Left ventricle myocardium inferior (tissue), 1 donor: ENCODE data around the gene RETNLB. TPM values are rescaled to one million over a fixed set of nuclear protein-coding genes. Genes with fewer than 3 reads are reported as not detected.

Source experiments
- DNase-seq: peaks from one replicate; pipeline ENCODE4 v3.0.0-alpha.2; 2020
- H3K27ac ChIP-seq: fragments of 200-600 bp; replicated peaks from 2 replicates; pipeline ENCODE4 v1.8.0; 2021
- H3K27me3 ChIP-seq: fragments of 200-600 bp; 2 replicates; pipeline ENCODE4 v1.8.0; 2021; ENCODE audit warnings: low read depth
- H3K36me3 ChIP-seq: fragments of 200-600 bp; 2 replicates; pipeline ENCODE4 v1.8.0; 2021
- H3K4me1 ChIP-seq: fragments of 200-600 bp; 2 replicates; pipeline ENCODE4 v1.8.0; 2021
- H3K4me3 ChIP-seq: fragments of 200-600 bp; 2 replicates; pipeline ENCODE4 v1.8.0; 2021; ENCODE audit warnings: mild to moderate bottlenecking, moderate library complexity
- H3K9me3 ChIP-seq: fragments of 200-600 bp; replicated peaks from 2 replicates; pipeline ENCODE4 v1.8.0; 2021
- CTCF ChIP-seq: fragments of 200-600 bp; IDR thresholded peaks from 2 replicates; pipeline ENCODE4 v1.8.0; 2021; ENCODE audit warnings: antibody characterized with exemption, mild to moderate bottlenecking, borderline replicate concordance
- intact Hi-C: fragments of 100-400 bp; cut with micrococcal nuclease; formaldehyde crosslinking; loops from one replicate; pipeline ENCODE4 v1.11.0; 2022
- long read RNA-seq: library from polyadenylated mRNA; unstranded; transcript quantifications from one replicate; pipeline ENCODE4 v2.0.0, GENCODE V29; 2021
- total RNA-seq: library from RNA; stranded (reverse); fragmentation: NEBNext Ultra II Directional; extraction: Animal tissue kit (Norgen Biotek cat#: 25700); gene quantifications from one replicate; pipeline ENCODE4 v1.2.1, GENCODE V29; 2021
- donor health status: DM: no; HTN: yes; CAD: no; lungs with severe emphysema.

Gene RETNLB
- total RNA-seq: not detected
- long read RNA-seq: 0 reads

DNA sequence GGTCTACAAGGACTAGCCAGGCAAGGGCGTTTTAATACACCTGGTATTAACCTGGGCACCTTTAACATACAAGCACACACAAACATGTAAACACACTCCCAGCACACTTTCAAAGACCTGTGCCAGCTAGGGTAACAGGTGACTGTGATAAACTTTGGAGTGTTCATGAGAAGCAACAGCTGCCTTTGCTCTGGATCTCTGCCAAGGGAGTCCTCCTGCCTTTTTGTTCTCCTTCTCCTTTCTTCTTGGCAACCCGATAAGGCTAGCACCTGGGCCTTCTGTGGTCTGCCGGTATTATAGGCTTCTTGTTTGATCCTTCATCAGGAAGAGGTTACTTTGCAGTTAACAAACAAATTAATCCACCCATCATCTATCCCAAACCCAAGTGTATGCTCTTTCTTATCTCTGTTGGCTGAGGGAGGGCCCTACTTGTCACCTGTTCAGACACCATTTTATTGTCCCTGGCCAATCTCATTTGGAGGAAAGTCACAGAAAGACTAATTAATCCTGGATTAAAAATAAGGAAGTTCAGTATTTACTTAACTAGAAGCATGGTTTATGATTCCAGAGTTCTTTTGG lies at the start of gene RETNLB:
Gene RETNLB (minus strand): TSS at position 7 of the 579 bp plus-strand sequence. CDS start 225 bp downstream, outside the sequence.
- TF ChIP-seq CTCF: no peak
- Histone ChIP-seq H3K36me3 (no peaks in the 10 kb centered on the region), H3K9me3 (no peaks in the 10 kb centered on the region), H3K27ac (no peak within 1 kb of the TSS), H3K4me1 (no peaks in the 10 kb centered on the region), H3K27me3 (no peaks in the 10 kb centered on the region), H3K4me3 (no peak within 1 kb of the TSS)
- DNase-seq: no peak
- intact Hi-C loops: no loop called here

DNA sequence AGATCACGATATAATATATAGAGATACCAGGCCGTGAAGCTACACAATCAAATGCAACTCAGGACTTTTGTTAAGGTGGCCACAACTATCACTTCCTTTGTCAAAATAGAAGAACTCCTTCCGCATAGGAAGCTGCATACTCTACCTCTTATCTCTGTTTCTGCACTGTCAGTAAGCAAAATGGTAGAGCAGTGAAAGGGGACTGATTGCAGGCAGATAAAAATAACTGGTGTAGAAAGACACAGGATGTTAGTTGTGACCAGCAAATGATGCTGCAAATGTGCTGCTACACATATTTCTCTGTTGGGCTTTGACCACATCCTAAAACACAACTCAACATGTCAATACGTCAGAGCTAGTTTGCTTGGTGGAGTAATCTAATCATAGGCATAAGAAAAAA lies 49.1 kb upstream of the RETNLB start:
- Histone ChIP-seq H3K4me3 (no peak overlapping the region), H3K9me3 (no peaks in the 10 kb centered on the region), H3K27me3 (no peaks in the 10 kb centered on the region), H3K4me1 (no peaks in the 10 kb centered on the region), H3K36me3 (no peaks in the 10 kb centered on the region), H3K27ac (no peak overlapping the region)
- DNase-seq: no peak
- intact Hi-C loops: no loop called here
- TF ChIP-seq CTCF: no peak

DNA sequence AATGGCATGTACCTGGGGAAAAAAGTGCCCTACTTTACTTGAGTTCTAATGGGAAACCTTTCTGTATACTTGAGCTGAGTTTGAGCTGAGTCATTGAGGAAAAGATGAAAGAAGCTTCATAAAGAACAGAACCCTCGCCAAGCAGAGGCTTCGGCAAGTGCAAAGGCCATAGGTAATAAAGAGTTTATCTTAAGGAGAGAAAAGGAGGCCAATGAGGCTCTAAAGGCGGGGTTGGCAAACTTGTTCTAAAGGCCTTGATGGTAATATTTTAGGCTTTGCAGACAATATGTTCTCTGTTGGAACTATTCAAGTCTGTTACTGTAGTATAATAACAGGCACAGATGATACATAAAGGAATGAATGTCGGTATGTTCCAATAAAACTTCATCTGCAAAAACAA lies 47.8 kb upstream of the RETNLB start:
- H3K36me3 ChIP-seq: no peaks in the 10 kb centered on the region
- no peak for TF ChIP-seq CTCF
- H3K9me3 ChIP-seq: no peaks in the 10 kb centered on the region
- no peak overlapping the region for H3K4me3 ChIP-seq
- intact Hi-C loops: no loop called here
- no peak overlapping the region for H3K27ac ChIP-seq
- DNase-seq: no peak
- H3K27me3 ChIP-seq: no peaks in the 10 kb centered on the region
- no peaks in the 10 kb centered on the region for H3K4me1 ChIP-seq

DNA sequence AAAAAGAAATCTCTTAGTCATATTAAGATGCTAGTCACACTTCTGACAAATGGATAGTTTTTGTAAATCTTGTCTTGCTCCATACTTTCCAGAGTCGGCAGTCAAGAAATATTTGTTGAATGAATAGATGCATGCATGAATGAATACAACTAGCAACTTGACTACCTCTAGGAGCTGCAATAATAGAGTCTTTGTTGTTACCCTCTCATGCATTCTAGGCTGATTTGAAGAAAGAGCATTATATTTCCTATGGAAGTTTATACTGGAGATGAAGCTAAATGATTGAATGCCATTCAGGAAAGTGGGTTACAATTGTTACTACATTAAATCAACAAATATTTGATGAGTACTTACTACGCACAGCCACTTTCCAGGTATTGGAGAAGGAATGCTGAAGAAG lies 47.2 kb upstream of the RETNLB start:
- no peak overlapping the region for H3K4me3 ChIP-seq
- H3K36me3 ChIP-seq: no peaks in the 10 kb centered on the region
- H3K9me3 ChIP-seq: no peaks in the 10 kb centered on the region
- H3K27ac ChIP-seq: no peak overlapping the region
- H3K4me1 ChIP-seq: no peaks in the 10 kb centered on the region
- H3K27me3 ChIP-seq: no peaks in the 10 kb centered on the region
- intact Hi-C loops: no loop called here
- no peak for DNase-seq
- no peak for TF ChIP-seq CTCF

GRCh38 chr3:108791473-108791872 lies 34.3 kb upstream of the RETNLB start:
- H3K4me1 ChIP-seq: no peaks in the 10 kb centered on the region
- no peaks in the 10 kb centered on the region for H3K36me3 ChIP-seq
- TF ChIP-seq CTCF: no peak
- intact Hi-C loops: no loop called here
- H3K27ac ChIP-seq: no peak overlapping the region
- no peak overlapping the region for H3K4me3 ChIP-seq
- DNase-seq: no peak
- no peaks in the 10 kb centered on the region for H3K27me3 ChIP-seq
- H3K9me3 ChIP-seq: peaks cover 11% of the 10 kb centered on the region
